Activated naive CD4-positive, alpha-beta T cell treated with anti-CD3 and anti-CD28 coated beads, Interleukin-2, amount 50 U/mL, for 24 hours (primary cell): ENCODE data around the gene SHLD2.
"Not testable (repeated sequence)": the region's sequence is repeated elsewhere in the genome, so short reads cannot be mapped to it uniquely, and the experiment has no call there.

ENCODE experiments used
- H3K27ac Mint-ChIP-seq: one replicate; pipeline ENCODE4 v1.8.0; 2021; ENCODE audit warnings: mild to moderate bottlenecking, mixed read lengths
- H3K27me3 Mint-ChIP-seq: one replicate; pipeline ENCODE4 v1.8.0; 2021; ENCODE audit warnings: mixed read lengths
- H3K36me3 Mint-ChIP-seq: one replicate; pipeline ENCODE4 v1.8.0; 2021; ENCODE audit warnings: mixed read lengths
- H3K4me1 Mint-ChIP-seq: one replicate; pipeline ENCODE4 v1.8.0; 2021; ENCODE audit warnings: mixed read lengths
- H3K4me3 Mint-ChIP-seq: one replicate; pipeline ENCODE4 v1.8.0; 2021; ENCODE audit warnings: mild to moderate bottlenecking, mixed read lengths
- H3K9me3 Mint-ChIP-seq: one replicate; pipeline ENCODE4 v1.8.0; 2021; ENCODE audit warnings: mixed read lengths

Gene SHLD2

GRCh38 chr10:87079106-87079836, 15.7 kb upstream of the SHLD2 start:
- Mint-ChIP-seq H3K4me1 (peaks cover 32% of the 10 kb centered on the region), H3K4me3 (no peak overlapping the region), H3K36me3 (peaks cover 5% of the 10 kb centered on the region), H3K27ac (no peak overlapping the region), H3K27me3 (no peaks in the 10 kb centered on the region), H3K9me3 (no peaks in the 10 kb centered on the region)

GRCh38 chr10:87080621-87081020, 14.4 kb upstream of the SHLD2 start:
- not testable (repeated sequence) for H3K27me3 Mint-ChIP-seq, H3K4me3 Mint-ChIP-seq, H3K27ac Mint-ChIP-seq, H3K36me3 Mint-ChIP-seq, H3K9me3 Mint-ChIP-seq
- peaks cover 44% of the 10 kb centered on the region for H3K4me1 Mint-ChIP-seq

GRCh38 chr10:87081574-87081973, 13.4 kb upstream of the SHLD2 start:
- not testable (repeated sequence) for H3K4me3 Mint-ChIP-seq, H3K27me3 Mint-ChIP-seq, H3K36me3 Mint-ChIP-seq, H3K9me3 Mint-ChIP-seq
- H3K27ac Mint-ChIP-seq, result peak overlapping the region; percentile 84
- peaks cover 53% of the 10 kb centered on the region for H3K4me1 Mint-ChIP-seq

GRCh38 chr10:87082219-87082618, 12.8 kb upstream of the SHLD2 start:
- H3K27ac Mint-ChIP-seq, result peak overlapping the region; percentile 84
- not testable (repeated sequence) for H3K9me3 Mint-ChIP-seq, H3K27me3 Mint-ChIP-seq, H3K36me3 Mint-ChIP-seq
- H3K4me3 Mint-ChIP-seq, result peak overlapping the region; percentile 57
- peaks cover 58% of the 10 kb centered on the region for H3K4me1 Mint-ChIP-seq

GRCh38 chr10:87083576-87084290, 11.3 kb upstream of the SHLD2 start:
- H3K9me3 Mint-ChIP-seq, H3K27me3 Mint-ChIP-seq: not testable (repeated sequence)
- Mint-ChIP-seq H3K4me1 (peaks cover 65% of the 10 kb centered on the region), H3K36me3 (peaks cover 12% of the 10 kb centered on the region), H3K4me3 (peak overlapping the region; percentile 62), H3K27ac (peak overlapping the region; percentile 93)

GRCh38 chr10:87084291-87084782, 10.7 kb upstream of the SHLD2 start:
- Mint-ChIP-seq H3K36me3 (peaks cover 13% of the 10 kb centered on the region), H3K4me1 (peaks cover 71% of the 10 kb centered on the region), H3K27ac (peak overlapping the region; percentile 95), H3K4me3 (peak overlapping the region; percentile 66)
- not testable (repeated sequence) for H3K9me3 Mint-ChIP-seq, H3K27me3 Mint-ChIP-seq

GRCh38 chr10:87085537-87085936, 9.5 kb upstream of the SHLD2 start:
- Mint-ChIP-seq H3K27me3 (no peaks in the 10 kb centered on the region), H3K9me3 (no peaks in the 10 kb centered on the region), H3K27ac (no peak overlapping the region), H3K4me1 (peaks cover 83% of the 10 kb centered on the region), H3K36me3 (peaks cover 16% of the 10 kb centered on the region), H3K4me3 (peak overlapping the region; percentile 5)

GRCh38 chr10:87089746-87090145, 5.3 kb upstream of the SHLD2 start:
- Mint-ChIP-seq H3K27ac (no peak overlapping the region), H3K4me1 (peaks cover 83% of the 10 kb centered on the region), H3K27me3 (no peaks in the 10 kb centered on the region), H3K9me3 (no peaks in the 10 kb centered on the region), H3K4me3 (no peak overlapping the region), H3K36me3 (peaks cover 19% of the 10 kb centered on the region)

GRCh38 chr10:87090779-87091178, 4.2 kb upstream of the SHLD2 start:
- peaks cover 74% of the 10 kb centered on the region for H3K4me1 Mint-ChIP-seq
- no peaks in the 10 kb centered on the region for H3K9me3 Mint-ChIP-seq
- H3K36me3 Mint-ChIP-seq, result peaks cover 17% of the 10 kb centered on the region
- no peak overlapping the region for H3K4me3 Mint-ChIP-seq
- H3K27me3 Mint-ChIP-seq, result no peaks in the 10 kb centered on the region
- no peak overlapping the region for H3K27ac Mint-ChIP-seq

GRCh38 chr10:87092376-87092860, 2.6 kb upstream of the SHLD2 start:
- Mint-ChIP-seq H3K27me3 (no peaks in the 10 kb centered on the region), H3K4me3 (peak overlapping the region; percentile 94), H3K9me3 (no peaks in the 10 kb centered on the region), H3K36me3 (peaks cover 16% of the 10 kb centered on the region), H3K4me1 (peaks cover 70% of the 10 kb centered on the region), H3K27ac (peak overlapping the region; percentile 94)

- peaks cover 67% of the 10 kb centered on the region for H3K4me1 Mint-ChIP-seq
- peak overlapping the region; percentile 94 for H3K4me3 Mint-ChIP-seq
- H3K36me3 Mint-ChIP-seq, result peaks cover 15% of the 10 kb centered on the region
- H3K27ac Mint-ChIP-seq, result peak overlapping the region; percentile 94
- no peaks in the 10 kb centered on the region for H3K9me3 Mint-ChIP-seq
- no peaks in the 10 kb centered on the region for H3K27me3 Mint-ChIP-seq
These were observed 2.0 kb upstream of the SHLD2 start for GRCh38 chr10:87092861-87093631.

GRCh38 chr10:87093632-87094372, 1.2 kb upstream of the SHLD2 start:
- Mint-ChIP-seq H3K4me3 (peak overlapping the region; percentile 94), H3K4me1 (peaks cover 63% of the 10 kb centered on the region), H3K27me3 (no peaks in the 10 kb centered on the region), H3K9me3 (no peaks in the 10 kb centered on the region), H3K27ac (peak overlapping the region; percentile 94), H3K36me3 (peaks cover 10% of the 10 kb centered on the region)

GRCh38 chr10:87095236-87095945, 385 bp downstream of the SHLD2 start:
- H3K27ac Mint-ChIP-seq, result peak overlapping the region; percentile 70
- H3K27me3 Mint-ChIP-seq, result no peaks in the 10 kb centered on the region
- no peaks in the 10 kb centered on the region for H3K9me3 Mint-ChIP-seq
- H3K36me3 Mint-ChIP-seq, result peaks cover 10% of the 10 kb centered on the region
- H3K4me1 Mint-ChIP-seq, result peaks cover 58% of the 10 kb centered on the region
- peak overlapping the region; percentile 91 for H3K4me3 Mint-ChIP-seq

GRCh38 chr10:87101996-87102395, 7.0 kb downstream of the SHLD2 start:
- H3K36me3 Mint-ChIP-seq, result peaks cover 17% of the 10 kb centered on the region
- H3K9me3 Mint-ChIP-seq, result no peaks in the 10 kb centered on the region
- peaks cover 32% of the 10 kb centered on the region for H3K4me1 Mint-ChIP-seq
- H3K27ac Mint-ChIP-seq, result no peak overlapping the region
- no peaks in the 10 kb centered on the region for H3K27me3 Mint-ChIP-seq
- no peak overlapping the region for H3K4me3 Mint-ChIP-seq
